ENCODE data around the gene RAB31.

The RAB31 gene

DNA sequence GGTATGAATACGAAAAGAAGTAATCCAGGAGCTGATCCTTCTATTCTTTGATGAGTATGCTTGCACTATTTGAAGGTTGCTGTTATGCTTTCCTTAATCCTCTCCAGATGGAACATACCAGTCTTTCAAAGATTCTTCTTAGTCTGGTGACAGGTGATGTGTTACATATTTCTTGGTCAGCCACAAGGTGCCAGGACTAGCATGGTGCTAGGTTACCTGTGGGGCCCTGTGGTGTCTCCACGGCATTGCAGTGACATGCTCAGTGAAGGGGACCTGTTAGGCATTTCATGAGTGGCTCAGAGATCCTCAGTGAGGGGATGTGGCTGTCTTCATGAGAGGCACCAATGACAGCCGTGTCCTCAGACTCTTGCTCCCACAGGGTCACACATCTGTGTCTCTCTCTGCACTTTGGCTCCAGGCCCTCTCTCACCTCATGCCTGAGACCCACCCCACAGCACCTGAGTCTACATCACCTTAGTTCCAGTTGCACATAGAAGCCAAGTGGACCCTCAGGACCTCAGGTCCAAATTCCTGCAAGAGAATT, 13.1 kb upstream of the RAB31 start:
- DNase-seq: no peak

GRCh38 chr18:9695605-9696004, 12.5 kb upstream of the RAB31 start:
- no peak for DNase-seq

- no peak for DNase-seq
Observed at GRCh38 chr18:9696112-9696511, 12.0 kb upstream of the RAB31 start.

DNA sequence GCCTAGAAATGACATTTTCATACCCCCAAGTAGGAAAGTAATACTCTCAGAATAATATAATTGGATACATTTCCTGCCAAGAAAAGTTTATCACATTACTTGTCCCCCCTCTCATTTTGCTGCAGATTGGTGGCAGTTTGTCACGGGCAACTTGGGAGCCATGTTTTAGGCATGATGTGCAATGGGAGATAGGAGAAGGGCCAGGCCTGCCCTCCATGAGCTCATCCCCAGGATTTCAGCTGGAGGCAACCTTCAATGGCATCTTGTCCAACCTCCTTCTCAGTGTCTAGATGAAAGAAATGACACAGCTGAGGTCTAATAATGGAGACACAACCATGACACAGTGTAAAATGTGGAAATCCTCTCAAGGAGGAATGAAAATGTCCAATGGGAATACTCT, 11.4 kb upstream of the RAB31 start:
- no peak for DNase-seq

- no peak for DNase-seq
Observed at GRCh38 chr18:9697121-9697520, 11.0 kb upstream of the RAB31 start.

DNA sequence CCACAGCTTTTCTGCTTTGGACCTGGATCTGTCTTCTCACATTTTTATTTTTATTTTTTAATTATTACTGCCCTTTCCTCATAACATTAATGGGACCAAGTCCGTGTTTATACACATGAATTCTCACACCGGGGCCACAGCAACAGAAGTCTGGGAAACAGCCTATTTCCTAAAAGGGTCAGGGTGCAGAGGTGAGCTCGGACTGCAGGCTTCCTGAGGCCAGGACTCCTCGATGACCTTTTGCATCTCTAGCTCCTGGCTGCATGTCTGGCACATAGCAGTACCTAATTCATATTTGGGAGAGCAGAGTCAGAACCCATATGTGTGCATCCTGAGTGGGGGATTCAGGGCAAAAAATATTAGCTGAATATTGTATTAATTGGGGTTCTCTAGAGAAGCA, 9.6 kb upstream of the RAB31 start:
- no peak for DNase-seq

DNA sequence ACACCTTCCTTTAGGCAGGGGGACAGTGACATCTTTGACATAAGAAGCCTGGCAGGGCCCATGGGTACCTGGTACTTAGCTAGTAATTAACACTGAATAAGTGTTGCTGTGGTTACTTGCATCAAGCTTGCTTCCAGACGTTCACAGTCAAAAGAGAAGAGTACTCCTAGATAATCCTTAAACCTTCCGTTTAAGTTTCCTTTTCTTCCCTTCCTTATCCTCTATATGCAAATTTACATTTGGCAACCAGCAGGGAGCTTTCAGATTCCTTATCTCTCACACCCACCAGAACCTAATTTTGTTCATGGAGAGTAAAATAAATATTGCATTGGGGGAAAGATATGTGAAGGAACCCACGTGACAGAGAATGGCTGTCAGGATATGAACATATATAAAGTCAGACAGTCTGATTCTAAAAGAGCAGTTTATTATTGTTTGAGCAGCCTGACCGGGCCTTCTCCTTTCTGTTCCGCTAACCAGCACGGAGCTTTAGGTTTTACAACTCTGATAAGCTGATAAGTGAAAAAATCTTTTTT, 7.8 kb upstream of the RAB31 start:
- no peak for DNase-seq

DNA sequence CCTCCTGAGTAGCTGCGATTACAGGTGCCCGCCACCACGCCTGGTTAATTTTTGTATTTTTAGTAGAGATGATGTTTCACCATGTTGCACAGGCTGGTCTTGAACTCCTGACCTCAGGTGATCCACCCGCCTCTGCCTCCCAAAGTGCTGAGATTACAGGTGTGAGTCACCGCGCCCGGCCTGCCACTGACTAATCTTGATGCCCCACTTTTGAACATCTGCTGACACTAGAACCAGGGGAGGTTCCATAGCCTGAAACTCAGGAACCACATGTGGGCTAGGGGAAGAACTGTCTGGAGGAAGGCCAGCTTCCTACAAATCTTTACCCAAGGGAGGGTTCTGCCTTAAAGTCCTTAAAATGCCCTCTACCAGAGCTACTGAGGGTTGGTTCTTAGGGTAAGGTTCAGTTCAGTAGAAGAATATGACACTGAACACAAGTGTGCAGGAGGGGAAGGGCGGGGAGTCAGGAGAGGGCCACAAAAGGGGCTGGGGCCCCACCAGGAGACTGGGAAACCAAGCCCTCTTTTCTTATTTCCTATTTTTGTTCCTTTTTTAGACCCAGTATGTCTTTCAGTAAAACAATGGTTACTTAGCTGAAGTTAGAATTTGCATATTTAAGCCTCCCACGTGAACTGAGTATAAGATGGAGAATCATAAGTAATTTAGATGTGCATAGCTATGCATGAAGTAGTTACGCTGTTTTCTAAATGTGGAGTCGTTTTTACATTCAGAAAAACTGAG, 6.3 kb upstream of the RAB31 start:
- no peak for DNase-seq

- DNase-seq: no peak
Observed at GRCh38 chr18:9704233-9705118, 3.6 kb upstream of the RAB31 start.

- no peak for DNase-seq
Observed at GRCh38 chr18:9705183-9705829, 2.8 kb upstream of the RAB31 start.

DNA sequence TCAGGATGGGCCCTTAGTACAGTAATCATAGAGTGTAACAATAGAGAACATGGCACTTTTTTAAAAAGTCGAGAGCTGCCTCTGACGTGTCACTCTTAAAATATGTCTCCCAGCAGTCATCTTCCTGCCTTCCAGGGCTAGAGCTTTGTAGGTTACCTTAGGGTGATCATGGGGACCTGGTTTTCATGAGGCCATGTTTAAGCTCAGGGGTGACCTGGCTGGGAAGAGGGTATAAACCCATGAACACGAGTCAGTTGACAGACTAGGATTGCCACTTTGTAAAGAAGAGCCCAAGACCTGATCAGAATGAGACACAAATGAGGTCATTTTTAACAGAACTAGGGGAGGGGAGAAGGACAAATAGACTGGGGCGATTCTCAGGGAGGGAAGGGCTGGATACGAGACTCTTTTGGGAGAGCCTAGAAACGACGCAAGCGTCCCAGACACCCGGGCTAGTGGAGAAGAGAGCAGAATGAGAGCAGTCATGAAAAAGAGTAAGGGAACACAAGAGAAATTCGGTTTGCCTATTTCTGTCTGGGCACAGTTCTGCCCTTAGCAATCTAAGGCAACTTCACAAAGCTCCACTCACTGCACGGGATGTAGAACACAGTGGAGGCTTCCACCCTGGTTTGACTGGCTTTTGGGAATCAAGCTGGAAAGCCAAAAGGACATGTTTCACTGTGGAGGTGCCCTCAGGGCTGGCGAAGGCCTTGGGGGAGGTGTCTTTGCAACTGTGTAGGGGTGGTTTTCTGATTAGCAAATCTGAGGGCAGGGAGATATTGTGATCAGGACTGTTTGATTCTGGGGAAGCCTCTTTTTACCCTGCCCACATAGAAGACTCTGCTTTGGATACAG, 1.8 kb upstream of the RAB31 start:
- no peak for DNase-seq

- no peak for DNase-seq
Observed at GRCh38 chr18:9707381-9708056, 582 bp upstream of the RAB31 start.

DNA sequence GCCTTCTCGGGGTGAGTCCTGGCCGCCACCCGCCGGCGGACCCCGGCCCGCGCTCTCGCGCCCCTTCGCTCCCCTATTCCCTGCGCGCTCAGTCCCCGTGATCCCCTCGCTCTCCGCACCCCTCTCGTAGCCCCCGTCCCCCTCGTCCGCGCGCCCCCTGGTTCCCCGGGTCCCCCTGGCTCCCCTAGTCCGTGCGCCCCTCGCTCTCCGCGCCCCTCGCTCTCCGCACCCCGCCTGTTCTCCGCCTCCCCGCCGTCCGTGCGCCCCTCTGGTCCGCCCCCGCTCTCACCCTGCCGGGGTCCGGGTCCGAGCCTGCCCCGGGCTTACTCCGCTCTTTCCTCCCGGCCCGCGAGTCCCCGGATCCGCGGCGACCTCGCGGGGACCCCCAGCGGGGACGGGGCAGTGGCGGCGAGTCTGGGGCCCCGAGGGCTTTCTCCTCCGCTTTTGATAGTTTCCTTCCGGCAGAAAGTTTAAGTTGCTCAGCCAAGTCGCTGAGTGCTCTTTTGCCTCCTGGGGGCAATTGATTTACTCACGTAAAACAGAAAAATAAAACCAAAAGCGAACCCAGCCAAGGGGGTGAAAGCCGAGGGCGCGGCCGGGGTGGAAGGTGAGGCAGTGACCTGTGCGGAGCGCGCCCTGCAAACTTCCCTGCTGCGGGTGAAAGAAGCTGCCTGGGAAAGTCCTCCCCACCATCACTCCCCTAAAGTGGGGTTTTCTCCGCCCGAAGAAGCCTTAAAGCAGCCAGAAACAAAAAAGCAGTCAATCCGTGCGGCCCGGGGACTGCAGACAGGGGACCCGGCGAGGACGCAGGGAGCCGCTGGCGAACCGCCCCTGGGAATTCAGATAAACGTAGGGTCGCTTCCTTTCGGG, 568 bp downstream of the RAB31 start:
- no peak for DNase-seq

DNA sequence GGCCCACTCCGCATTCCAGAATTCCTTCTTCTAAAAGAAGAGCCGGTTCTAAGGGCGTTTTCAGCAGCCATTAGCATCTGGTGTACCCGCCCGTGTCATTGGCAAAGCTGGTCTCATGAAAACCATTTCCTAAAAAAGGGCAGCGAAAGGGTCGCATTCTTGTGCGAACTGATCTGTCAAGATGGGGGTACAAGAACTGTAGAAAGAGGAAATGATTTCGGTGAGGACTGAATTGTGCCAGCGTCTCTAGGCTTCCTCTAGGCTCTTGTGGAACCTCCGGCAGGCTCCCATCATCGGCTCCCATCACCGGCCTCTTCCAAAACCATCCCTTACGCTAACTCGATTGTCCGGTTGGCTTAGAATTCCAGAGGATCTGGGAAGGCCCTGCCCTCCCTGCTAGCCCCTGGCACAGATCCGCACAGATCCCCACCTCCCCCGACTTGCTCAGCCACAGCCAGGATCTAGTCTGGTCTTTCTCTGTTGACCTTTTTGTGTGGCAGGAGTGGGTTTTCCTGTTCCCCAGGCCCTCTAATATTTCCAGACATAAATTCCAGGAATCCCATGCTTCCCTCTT, 1.3 kb downstream of the RAB31 start:
- DNase-seq: no peak

- DNase-seq: no peak
Observed at GRCh38 chr18:9710037-9710436, 1.9 kb downstream of the RAB31 start.

GRCh38 chr18:9711361-9712129, 3.4 kb downstream of the RAB31 start:
- no peak for DNase-seq

DNA sequence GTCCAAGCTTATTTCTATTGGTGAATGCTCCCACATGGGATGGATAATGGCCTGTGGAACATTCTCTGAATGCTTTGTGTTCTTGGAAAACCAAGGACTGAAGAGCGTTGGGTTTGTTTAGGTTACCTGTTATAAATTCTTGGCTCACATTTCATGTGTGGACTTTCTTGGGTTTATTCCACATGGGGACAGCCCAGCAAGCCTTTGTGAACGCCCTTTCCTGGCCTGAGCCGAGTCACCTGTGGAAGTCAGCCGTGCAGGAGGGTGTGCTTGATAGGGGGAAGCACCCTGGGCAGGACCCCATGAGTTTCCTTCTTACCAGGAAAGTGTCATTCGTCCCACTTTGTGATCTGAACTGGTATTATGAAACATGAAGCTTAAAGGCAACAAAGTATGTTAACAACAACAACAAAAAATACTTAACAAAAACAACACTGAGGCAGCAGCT, 4.1 kb downstream of the RAB31 start:
- DNase-seq: no peak

GRCh38 chr18:9712611-9713010, 4.5 kb downstream of the RAB31 start:
- DNase-seq: no peak
